Activated CD8-positive, alpha-beta memory T cell treated with anti-CD3 and anti-CD28 coated beads for 48 hours (primary cell): ENCODE measurements around the gene ZNF333.
"Not testable (repeated sequence)": the region's sequence is repeated elsewhere in the genome, so short reads cannot be mapped to it uniquely, and the experiment has no call there.

ENCODE experiments used
- DNase-seq, 3 experiments: peaks; one replicate each; pipeline ENCODE4 v3.0.0-alpha.2; 2020; ENCODE audit warnings: low read depth in 2 of 3, low spot score in 2 of 3

The ZNF333 gene

DNA sequence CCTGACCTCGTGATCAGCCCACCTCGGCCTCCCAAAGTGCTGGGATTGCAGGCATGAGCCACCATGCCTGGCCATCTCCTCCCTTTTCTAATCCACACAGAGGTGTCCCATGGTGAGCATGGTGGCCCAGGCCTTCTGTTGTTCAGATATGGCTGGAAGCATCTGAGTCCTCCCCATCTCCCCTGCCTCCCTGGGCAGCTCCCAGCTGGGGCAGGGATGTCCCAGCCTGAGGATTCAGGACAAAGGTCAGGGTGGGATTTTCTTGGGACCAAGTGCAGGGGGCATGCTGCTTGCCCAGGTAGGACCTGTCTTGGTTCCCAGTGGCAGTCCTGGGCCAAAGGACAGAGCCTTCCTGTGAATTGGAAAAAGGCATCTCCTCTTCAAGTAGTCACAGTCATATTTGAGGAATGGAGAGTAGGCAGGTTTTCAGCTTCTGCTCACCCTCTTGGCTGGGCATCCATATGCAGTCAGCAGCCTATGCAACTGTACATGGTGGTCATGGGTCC lies 77.7 kb downstream of the ZNF333 start:
- DNase-seq, result no peak

DNA sequence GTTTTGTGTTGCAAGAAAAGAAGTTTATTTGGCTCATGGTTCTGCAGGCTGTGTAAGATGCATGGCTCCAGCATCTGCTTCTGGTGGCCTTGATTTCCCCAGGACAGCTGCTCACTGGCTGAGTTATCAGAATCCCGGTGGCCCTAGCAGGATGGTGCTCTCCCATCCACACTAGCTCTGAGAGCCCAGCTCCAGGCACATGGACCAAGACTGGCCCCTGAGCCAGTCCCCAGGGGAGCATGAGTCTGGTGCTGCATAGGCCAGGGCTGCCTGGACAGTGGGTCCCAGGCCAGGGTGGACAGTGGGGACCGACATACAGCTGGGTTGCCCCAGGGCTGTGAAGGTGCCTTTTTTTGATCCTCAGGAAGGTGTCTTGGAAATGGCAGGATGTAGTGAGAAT lies 78.2 kb downstream of the ZNF333 start:
- no peak for DNase-seq

DNA sequence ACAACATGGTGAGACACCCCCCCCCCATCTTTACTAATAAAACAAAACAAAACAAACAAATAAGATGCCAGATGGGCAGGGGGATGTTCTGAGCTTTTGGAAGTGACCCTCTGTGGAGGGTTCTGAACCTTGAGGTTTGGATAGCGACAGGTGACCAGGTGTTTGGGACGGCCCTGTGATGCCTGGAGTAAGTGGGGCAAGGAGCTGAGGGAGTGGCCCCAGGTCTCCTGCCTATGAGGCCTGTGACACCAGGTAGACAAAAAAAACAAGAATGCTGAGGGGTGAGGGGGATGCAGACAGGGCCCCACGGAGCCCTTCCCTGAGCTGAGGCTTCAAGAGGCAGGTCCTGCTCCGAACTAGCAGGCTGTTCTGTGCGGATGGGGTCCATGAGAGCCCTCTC lies 79.4 kb downstream of the ZNF333 start:
- DNase-seq, result no peak

DNA sequence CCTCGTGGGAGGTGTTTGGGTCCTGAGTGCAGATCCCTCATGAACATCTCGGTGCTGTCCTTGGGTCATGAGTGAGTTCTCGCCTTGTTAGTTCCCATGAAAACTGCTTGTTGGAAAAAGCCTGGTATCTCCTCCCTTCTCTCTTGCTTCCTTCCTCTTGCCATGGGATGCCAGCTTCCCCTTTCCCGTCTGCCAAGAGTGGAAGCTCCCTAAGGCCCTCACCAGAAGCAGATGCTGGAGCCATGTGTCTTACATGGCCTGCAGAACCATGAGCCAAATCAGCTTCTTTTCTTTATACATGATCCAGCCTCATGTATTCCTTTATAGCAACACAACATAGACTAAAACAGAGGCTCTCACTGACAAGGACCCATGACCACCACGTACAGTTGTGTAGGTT lies 80.3 kb downstream of the ZNF333 start:
- no peak for DNase-seq

DNA sequence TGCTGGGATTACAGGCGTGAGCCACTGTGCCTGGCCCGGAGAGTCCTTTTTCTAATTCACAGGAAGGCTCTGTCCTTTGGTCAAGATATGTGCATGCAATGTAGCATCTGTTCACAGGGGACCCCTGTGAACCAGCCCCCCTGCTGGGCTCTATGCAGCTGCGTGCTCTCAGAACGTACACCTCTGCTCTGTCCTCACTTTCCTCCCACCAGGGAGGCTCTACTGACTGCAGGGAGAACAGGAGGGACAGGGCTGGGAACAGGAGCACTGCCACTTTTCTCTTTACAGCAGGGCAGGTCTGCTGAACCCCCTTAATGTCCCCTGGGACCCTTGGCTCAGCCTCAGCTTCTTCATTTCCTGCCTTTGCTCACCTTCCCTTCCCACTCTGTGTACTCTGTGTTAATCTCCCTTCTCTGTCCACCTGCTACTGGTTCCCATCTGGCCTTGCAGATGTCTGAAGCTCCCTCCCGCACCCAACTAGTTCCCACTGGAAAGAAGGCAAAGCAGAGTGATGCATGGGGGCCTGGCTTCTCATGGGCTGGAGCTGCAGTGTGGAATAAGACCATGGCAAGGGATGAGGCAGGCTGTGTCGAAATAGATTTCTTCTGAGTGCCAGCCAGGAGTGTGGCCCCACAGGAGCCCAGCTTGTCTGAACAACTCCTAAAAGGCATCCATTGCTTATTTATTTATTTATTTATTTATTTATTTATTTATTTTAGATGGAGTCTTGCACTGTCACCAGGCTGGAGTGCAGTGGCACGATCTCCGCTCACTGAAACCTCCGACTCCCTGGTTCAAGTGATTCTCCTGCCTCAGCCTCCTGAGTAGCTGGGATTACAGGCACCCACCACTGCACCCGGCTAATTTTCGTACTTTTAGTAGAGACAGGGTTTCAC lies 81.3 kb downstream of the ZNF333 start:
- no peak for DNase-seq

DNA sequence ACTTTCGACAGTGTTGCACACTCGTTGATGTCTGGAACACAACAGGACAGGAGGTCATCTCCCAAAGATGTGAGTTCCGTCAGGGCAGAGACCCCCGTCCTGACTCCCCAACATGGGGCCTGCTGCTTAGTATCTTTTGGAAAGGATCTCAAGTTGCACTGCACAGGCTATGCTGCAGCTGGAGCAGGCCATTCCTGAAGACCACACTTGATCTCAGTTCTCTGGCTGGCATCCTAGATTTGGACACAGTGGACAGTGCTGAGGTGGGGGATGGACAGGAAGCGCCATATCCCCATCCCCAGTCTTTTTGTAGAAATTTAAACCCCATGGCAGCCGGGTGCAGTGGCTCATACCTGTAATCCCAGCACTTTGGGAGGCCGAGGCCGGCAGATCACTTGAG lies 82.6 kb downstream of the ZNF333 start:
- DNase-seq, result no peak

DNA sequence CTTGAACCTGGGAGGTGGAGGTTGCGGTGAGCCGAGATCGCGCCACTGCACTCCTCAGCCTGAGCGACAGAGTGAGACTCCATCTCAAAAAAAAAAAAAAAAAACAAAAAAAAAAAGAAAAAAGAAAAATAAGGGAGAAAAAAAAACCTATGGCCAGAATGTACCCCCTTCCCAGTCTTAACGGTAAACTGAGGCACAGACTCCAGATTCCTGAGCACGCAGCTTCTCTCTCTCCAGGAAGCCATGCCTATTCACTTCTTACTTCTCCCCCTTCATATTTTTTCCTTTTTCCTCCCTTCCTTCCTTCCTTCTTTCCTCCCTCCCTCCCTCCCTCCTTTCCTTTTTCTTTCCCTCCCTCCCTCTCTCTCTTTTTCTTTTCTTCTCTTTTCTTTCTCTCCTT lies 83.1 kb downstream of the ZNF333 start:
- DNase-seq, result no peak

DNA sequence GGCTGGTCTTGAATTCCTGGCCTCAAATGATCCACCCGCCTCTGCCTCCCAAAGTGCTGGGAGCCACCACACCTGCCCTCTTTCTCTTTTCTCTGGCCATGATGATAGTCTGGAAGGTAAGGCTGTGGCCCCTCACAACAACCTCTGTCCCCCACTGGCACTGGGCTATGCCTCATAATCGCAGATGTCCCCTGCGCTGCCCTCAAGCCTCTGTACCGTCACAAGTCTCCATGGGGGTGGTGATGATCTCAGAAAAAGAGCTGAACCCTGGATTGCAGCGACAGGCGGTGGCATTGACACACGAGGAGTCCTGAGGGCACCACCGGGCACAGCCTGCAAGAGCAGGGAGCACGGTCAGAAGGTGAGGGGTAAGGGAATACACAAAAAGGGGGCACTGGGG lies 83.9 kb downstream of the ZNF333 start:
- DNase-seq, result not testable (repeated sequence)

DNA sequence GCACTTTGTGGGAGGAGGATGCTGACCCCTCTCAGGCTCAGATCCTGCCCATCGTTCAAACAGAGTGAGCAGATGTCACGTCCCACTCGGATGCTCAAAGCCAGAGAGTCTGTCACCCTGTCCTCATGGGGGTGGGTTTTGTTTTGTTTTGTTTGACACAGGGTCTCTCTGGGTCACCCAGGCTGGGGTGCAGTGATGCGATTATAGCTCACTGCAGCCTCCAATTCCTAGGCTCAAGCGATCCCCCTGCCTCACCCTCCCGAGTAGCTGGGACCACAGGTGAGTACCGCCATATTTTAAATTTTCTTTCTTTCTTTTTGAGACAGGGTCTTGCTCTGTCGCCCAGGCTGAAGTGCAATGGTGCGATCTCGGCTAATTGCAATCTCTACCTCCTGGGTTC lies 84.5 kb downstream of the ZNF333 start:
- DNase-seq, result no peak

DNA sequence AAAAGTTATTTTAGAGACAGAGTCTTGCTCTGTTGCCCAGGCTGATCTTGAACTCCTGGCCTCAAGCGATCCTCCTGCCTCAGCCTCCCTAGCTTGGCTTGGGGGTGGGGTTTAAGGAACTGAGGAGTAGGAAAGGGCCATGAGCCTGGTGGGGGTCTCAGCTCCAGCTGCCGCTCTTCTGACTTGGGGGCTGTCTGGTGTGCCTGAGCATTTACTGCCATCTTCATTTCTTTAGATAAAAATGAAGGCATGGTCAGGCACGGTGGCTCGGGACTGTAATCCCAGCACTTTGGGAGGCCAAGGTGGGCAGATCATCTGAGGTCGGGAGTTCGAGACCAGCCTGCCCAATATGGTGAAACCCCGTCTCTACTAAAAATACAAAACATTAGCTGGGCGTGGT lies 85.5 kb downstream of the ZNF333 start:
- not testable (repeated sequence) for DNase-seq

DNA sequence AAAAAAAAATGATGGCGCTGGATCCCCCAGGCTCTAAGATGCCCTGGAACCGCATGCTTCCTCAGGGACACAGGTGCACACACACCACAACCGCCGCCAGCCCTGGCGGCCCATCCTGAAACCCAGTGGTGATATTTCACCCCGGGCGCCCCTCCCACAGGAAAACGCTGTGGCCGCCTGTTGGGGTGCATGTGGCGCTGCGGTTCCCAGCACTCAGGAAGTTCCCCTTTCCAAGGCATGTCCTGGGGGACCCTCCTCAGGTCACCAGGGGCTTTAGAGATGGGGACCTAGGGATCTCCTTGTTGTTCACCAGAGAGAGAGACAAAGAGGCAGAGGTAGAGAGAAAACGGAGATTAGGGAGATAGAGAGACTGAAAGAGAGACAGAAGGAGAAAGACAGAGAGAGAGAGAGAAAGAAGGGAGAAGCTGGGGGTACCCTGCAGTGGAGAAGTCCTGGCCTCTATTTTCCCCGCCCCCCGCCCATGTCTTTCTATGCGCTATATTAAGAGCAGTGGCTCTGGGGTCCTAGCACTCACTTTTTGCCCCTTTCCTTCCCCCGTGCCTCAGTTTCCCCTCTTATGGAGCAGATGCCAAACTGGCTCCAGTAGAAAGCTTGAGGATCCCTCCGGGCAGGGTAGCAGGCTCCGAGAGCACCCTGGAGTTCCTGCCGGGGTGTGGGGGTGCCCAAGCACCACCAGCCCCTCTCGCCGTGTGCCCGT lies 86.2 kb downstream of the ZNF333 start:
- no peak for DNase-seq

DNA sequence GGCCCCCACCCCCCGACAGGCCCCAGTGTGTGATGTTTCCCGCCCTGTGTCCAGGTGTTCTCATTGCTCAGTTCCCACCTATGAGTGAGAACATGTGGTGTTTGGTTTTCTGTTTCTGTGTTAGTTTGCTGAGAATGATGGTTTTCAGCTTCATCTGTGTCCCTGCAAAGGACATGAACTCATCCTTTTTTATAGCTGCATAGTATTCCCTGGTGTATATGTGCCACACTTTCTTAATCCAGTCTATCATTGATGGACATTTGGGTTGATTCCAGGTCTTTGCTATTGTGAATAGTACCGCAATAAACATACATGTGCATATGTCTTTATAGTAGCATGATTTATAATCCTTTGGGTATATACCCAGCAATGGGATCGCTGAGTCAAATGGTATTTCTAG lies 87.8 kb downstream of the ZNF333 start:
- not testable (repeated sequence) for DNase-seq

DNA sequence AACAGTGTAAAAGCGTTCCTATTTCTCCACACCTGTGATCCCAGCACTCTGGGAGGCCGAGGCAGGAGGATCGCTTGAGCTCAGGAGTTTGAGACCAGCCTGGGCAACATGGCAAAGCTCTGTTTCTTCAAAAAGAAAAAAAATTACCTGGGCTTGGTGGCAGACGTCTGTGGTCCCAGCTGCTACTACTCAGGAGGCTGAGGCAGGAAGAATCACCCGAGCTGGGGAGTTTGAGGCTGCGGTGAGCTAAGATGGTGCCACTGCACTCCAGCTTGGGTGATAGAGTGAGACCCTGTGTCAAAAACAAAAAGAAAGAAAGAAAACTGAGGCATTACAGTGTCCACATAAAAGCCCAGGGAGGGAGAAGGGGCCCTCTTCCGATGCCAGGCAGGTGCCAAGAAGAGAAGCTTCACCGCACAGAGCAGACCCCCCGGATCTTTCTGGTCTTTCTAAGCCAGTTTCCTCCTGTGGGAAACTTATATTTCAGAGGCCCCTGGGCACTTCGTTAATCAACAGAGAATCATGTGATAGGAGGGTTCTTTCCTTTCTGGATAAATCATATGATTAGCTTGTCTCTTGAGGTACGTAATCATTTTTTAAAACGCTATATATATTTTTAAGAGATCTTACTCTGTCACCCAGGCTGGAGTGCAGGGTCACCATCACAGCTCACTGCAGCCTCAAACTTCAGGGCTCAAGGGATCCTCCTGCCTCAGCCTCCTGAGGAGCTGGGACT lies 88.4 kb downstream of the ZNF333 start, which contains the start of gene ADGRE2:
Gene ADGRE2, minus strand, starts transcription at position 451 of the 736 bp plus-strand sequence. CDS start 1,804 bp downstream, outside the sequence.
- not testable (repeated sequence) for DNase-seq

DNA sequence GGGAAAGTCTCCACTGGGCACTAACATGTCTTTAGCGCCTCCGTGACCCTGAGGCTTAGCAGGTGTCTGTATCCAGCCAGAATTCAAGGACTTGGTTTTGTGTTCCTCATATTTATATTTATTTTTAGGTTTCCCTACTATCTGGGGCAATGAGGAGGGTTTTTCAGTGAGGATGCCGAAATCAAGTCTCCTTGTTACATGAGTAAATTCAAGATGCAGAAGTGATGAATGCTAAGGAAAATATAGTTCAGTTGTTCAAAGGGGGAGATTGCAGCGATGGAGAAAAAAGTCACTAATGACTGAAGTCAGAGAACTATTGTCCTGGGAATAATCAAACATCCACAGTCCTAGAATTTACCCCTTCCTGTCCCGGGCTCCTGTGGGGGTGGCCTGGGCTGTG lies 89.3 kb downstream of the ZNF333 start:
- DNase-seq, result no peak

DNA sequence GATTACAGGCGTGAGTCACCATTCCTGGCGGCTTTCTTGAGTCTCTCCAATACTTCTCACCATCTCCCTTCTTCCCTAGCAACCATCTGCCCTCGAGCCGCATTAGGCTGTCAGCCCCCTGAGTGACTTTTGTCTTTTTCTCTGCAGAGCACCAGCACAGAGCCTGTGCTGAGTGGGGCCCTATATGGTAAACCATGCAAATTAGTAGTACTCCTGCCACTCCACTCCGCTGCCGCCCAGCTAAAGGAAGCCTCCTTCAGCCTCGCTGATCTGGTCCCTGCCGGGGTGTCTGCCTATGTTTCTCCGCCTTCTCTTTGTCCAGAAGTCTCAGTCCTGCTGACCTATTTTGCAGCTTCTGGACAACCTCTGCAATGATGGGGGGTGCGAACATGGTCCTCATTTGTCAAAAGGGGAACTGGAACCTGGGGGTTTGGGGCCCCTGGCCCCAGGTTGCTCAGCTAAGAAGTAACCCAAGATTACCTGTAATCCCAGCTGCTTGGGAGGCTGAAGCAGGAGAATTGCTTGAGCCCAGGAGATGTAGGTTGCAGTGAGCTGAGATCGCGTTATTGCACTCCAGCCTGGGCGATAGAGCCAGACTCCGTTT lies 90.9 kb downstream of the ZNF333 start:
- not testable (repeated sequence) for DNase-seq

DNA sequence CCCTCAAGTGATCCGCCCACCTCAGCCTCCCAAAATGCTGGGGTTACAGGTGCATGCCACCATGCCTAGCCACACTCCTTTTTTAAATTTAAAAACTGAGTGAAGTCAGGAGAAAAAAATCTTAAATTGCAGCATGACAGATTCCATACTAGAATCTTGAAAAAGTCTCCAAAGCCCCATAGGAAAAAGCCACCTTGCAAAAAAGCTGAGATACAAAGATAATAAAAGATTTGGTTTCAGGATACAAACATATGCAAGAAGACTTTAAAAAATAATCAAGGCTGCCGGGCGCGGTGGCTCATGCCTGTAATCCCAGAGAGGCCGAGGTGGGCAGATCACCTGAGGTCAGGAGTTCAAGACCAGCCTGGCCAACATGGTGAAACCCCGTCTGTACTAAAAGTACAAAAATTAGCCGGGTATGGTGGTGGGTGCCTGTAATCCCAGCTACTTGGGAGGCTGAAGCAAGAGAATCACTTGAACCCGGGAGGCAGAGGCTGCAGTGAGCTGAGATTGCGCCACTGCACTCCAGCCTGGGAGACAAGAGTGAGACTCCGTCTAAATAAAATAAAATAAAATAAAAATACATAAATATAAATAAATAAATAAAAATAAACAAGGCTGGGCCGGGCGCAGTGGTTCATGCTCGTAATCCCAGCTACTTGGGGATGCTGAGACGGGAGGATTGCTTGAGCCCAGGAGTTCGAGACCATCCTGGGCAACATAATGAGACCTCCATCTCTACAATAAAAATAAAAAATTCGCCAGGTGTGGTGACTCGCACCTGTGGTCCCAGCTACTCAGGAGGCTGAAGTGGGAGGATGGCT lies 92.1 kb downstream of the ZNF333 start:
- not testable (repeated sequence) for DNase-seq

DNA sequence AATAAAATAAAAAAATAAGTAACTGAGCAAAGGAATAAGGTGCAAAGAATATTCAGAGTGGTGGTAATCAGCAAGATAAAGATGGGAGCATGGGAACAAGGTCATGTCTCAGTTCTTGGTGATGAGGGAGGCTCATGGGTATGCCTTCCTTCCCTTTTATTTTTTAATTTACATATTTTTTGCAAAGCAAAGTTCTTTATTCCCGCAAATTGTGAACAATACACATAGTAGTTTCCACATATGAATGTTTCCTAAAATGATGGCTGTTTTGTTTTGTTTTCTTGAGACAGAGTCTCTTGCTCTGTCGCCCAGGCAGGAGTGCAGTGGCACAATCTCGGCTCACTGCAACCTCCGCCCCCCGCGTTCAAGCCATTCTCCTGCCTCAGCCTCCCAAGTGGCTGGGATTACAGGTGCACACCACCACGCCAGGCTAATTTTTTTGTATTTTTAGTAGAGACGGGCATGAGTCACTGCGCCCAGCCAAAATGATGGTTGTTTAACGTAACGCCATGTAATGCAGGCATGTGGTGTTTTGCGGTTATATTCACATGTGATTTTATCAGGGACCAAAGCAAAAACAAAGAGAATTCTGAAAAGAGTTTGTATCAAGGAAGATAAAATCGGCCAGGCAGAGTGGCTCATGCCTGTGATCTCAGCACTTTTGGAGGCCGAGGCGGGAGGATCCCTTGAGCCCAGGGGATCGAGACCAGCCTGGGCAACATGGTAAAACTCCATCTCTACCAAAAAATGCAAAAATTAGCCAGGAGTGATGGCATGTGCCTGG lies 93.0 kb downstream of the ZNF333 start:
- no peak for DNase-seq
